HepG2 (cell line): ENCODE data around the gene MTMR4. TPM values are rescaled to one million over a fixed set of nuclear protein-coding genes. Genes with fewer than 3 reads are reported as not detected.

Source experiments
- CBX2 ChIP-seq, 2 experiments: fragments of 200-600 bp in 1 of 2; sonication (generic); formaldehyde crosslinking in 1 of 2; IDR thresholded peaks; 2 replicates each; pipeline versions ENCODE4 v1.7.0 to v1.8.1; 2018 to 2022; ENCODE audit warnings: low read depth in 2 of 2, low read length in 1 of 2, mild to moderate bottlenecking in 1 of 2, missing genetic modification reagents in 1 of 2
- GABPB1 ChIP-seq: IDR thresholded peaks from 2 replicates; pipeline ENCODE4 v1.6.1; 2016; ENCODE audit warnings: mild to moderate bottlenecking, missing genetic modification reagents, moderate library complexity, missing compliant biosample characterization
- IKZF1 ChIP-seq: fragments of 450-650 bp; IDR thresholded peaks from 2 replicates; pipeline ENCODE4 v1.7.1; 2016
- MED8 ChIP-seq: sonication (generic); formaldehyde crosslinking; IDR thresholded peaks from 2 replicates; pipeline ENCODE4 v1.8.1; 2023; ENCODE audit warnings: mild to moderate bottlenecking, missing genetic modification reagents; ENCODE audit not compliant: insufficient replicate concordance
- MTF1 ChIP-seq: sonication (generic); formaldehyde crosslinking; IDR thresholded peaks from 2 replicates; pipeline ENCODE4 v1.5.0; 2020; ENCODE audit warnings: missing genetic modification reagents
- RNF2 ChIP-seq: fragments of 450-650 bp; conservative IDR thresholded peaks from 2 replicates; pipeline ENCODE4 v1.6.1; 2016; ENCODE audit warnings: low read depth
- SNAI1 ChIP-seq: sonication (generic); formaldehyde crosslinking; IDR thresholded peaks from 2 replicates; pipeline ENCODE4 v1.5.0; 2020; ENCODE audit warnings: mild to moderate bottlenecking, missing genetic modification reagents, borderline replicate concordance
- SNAPC2 ChIP-seq: sonication (generic); formaldehyde crosslinking; IDR thresholded peaks from 2 replicates; pipeline ENCODE4 v1.8.1; 2022; ENCODE audit warnings: mild to moderate bottlenecking, missing genetic modification reagents
- ZNF335 ChIP-seq: sonication (generic); formaldehyde crosslinking; IDR thresholded peaks from 2 replicates; pipeline ENCODE4 v1.4.0; 2020; ENCODE audit warnings: missing genetic modification reagents
- ZNF672 ChIP-seq: sonication (generic); formaldehyde crosslinking; IDR thresholded peaks from 2 replicates; pipeline ENCODE4 v1.8.1; 2022; ENCODE audit warnings: missing genetic modification reagents
- ZNF839 ChIP-seq: sonication (generic); formaldehyde crosslinking; IDR thresholded peaks from 2 replicates; pipeline ENCODE4 v1.4.0; 2020; ENCODE audit warnings: missing genetic modification reagents, mild to moderate bottlenecking, borderline replicate concordance
- polyA plus RNA-seq, 8 experiments: library from polyadenylated mRNA; depleted of rRNA in 3 of 8; stranded (reverse) in 7 of 8; unstranded in 1 of 8; fragments of >200 nt; fragmentation: Illumina TruSeq in 4 of 8; extraction: Trizol in 4 of 8; gene quantifications; 2 replicates each; pipeline versions ENCODE4 v1.2.1 to v1.2.3, GENCODE V29; 2011 to 2016; ENCODE audit warnings: low read depth in 4 of 8, missing spikeins in 1 of 8, mixed read lengths in 1 of 8; ENCODE audit not compliant: insufficient read depth in 1 of 8
- total RNA-seq, 5 experiments: library from RNA; depleted of rRNA; stranded (reverse); fragments of >200 nt; fragmentation: Illumina TruSeq; extraction: Trizol; gene quantifications; 2 replicates each; pipeline ENCODE4 v1.2.3, GENCODE V29; 2016; ENCODE audit warnings: low read depth in 1 of 5
- TF ChIP-seq, protein P1 (sequence below): IDR thresholded peaks from 2 replicates; pipeline ENCODE4 v1.6.1; 2016; ENCODE audit warnings: missing compliant biosample characterization, missing genetic modification reagents, borderline replicate concordance
- TF ChIP-seq, protein P2 (sequence below): sonication (generic); formaldehyde crosslinking; IDR thresholded peaks from 2 replicates; pipeline ENCODE4 v1.4.0; 2020; ENCODE audit warnings: missing genetic modification reagents
- TF ChIP-seq, protein P3 (sequence below): sonication (generic); formaldehyde crosslinking; IDR thresholded peaks from 2 replicates; pipeline ENCODE4 v1.4.0; 2020; ENCODE audit warnings: mild to moderate bottlenecking, low read depth, missing genetic modification reagents
- TF ChIP-seq, protein P4 (sequence below): sonication (generic); formaldehyde crosslinking; IDR thresholded peaks from 2 replicates; pipeline ENCODE4 v1.4.0; 2020; ENCODE audit warnings: missing genetic modification reagents, borderline replicate concordance
- TF ChIP-seq, protein P5 (sequence below): sonication (generic); formaldehyde crosslinking; IDR thresholded peaks from 2 replicates; pipeline ENCODE4 v1.9.0; 2022; ENCODE audit warnings: low read depth, missing genetic modification reagents
- TF ChIP-seq, protein P6 (sequence below): sonication (generic); formaldehyde crosslinking; IDR thresholded peaks from 2 replicates; pipeline ENCODE4 v1.8.0; 2022; ENCODE audit warnings: missing genetic modification reagents, mild to moderate bottlenecking, inconsistent platforms, borderline replicate concordance

The MTMR4 gene
- total and polyA plus RNA-seq, 2 of the 13 experiments (the other 11 are each of a cell fraction or from before 2014, with no cell fraction given) = 62.5 to 65.1 TPM

DNA sequence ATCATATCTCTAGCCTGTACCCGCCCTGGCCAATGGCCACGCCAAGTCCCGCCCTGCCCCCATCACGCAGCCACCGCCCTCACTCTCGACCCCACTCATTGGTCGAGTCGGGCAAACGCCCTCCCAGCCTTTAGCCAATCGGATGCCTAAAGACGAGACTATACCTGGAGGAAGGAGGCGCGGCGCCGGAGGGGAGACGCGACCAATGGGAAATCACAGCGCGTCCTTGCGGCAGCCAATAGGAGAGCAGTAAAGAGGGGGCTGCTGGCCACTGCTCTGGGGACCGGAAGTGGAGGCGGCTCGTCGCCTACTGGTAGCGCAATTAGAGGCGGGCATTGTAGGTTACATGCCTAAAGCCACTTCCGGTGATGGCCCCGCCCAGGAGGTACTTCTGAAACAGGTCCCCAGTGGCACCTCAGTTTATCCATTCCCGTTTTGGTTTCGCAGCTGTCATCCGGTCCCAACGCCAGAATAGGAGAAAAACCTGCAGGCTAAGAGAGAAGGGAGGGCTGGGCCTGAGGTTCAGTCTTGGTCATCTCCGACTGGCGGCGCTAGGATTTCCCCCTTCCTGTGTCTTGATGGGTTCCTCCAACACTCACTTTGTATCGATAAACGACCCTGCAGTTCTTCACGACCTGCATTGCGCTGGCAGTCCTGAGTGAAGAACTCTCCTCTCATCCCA, 3.6 kb upstream of the MTMR4 start (continued):
- TF ChIP-seq, protein P1, sequence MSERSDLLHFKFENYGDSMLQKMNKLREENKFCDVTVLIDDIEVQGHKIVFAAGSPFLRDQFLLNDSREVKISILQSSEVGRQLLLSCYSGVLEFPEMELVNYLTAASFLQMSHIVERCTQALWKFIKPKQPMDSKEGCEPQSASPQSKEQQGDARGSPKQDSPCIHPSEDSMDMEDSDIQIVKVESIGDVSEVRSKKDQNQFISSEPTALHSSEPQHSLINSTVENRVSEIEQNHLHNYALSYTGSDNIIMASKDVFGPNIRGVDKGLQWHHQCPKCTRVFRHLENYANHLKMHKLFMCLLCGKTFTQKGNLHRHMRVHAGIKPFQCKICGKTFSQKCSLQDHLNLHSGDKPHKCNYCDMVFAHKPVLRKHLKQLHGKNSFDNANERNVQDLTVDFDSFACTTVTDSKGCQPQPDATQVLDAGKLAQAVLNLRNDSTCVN (CRISPR knock-in tag) = 0 out of 2 replicates have a peak, but pooled peaks have one; percentile 18
- TF ChIP-seq ZNF335 (CRISPR knock-in tag) (peak; percentile 66; the same call in 1 of the 2 replicates), SNAPC2 (CRISPR knock-in tag) (no peak; the same call in 1 of the 2 replicates), MTF1 (no peak), GABPB1 (CRISPR knock-in tag) (peak; percentile 96), ZNF672 (CRISPR knock-in tag) (no peak), SNAI1 (CRISPR knock-in tag) (no peak), IKZF1 (no peak), RNF2 (peak; percentile 57; the same call in 1 of the 2 replicates), MED8 (CRISPR knock-in tag) (no peak), CBX2 (IDR thresholded peaks at IDR 0.05; ENCODE audit: low read depth, low read length) (no peak), CBX2 (CRISPR knock-in tag; IDR thresholded peaks at IDR 0.05; ENCODE audit: low read depth) (no peak; the same call in 1 of the 2 replicates), ZNF839 (peak; percentile 80; the same call in 1 of the 2 replicates)
- TF ChIP-seq, protein P2, sequence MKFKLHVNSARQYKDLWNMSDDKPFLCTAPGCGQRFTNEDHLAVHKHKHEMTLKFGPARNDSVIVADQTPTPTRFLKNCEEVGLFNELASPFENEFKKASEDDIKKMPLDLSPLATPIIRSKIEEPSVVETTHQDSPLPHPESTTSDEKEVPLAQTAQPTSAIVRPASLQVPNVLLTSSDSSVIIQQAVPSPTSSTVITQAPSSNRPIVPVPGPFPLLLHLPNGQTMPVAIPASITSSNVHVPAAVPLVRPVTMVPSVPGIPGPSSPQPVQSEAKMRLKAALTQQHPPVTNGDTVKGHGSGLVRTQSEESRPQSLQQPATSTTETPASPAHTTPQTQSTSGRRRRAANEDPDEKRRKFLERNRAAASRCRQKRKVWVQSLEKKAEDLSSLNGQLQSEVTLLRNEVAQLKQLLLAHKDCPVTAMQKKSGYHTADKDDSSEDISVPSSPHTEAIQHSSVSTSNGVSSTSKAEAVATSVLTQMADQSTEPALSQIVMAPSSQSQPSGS (CRISPR knock-in tag) = peak; percentile 20; the same call in 1 of the 2 replicates
- TF ChIP-seq, protein P3, sequence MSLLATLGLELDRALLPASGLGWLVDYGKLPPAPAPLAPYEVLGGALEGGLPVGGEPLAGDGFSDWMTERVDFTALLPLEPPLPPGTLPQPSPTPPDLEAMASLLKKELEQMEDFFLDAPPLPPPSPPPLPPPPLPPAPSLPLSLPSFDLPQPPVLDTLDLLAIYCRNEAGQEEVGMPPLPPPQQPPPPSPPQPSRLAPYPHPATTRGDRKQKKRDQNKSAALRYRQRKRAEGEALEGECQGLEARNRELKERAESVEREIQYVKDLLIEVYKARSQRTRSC (CRISPR knock-in tag) = 0 out of 2 replicates have a peak, but pooled peaks have one; percentile 17
- TF ChIP-seq, protein P4, sequence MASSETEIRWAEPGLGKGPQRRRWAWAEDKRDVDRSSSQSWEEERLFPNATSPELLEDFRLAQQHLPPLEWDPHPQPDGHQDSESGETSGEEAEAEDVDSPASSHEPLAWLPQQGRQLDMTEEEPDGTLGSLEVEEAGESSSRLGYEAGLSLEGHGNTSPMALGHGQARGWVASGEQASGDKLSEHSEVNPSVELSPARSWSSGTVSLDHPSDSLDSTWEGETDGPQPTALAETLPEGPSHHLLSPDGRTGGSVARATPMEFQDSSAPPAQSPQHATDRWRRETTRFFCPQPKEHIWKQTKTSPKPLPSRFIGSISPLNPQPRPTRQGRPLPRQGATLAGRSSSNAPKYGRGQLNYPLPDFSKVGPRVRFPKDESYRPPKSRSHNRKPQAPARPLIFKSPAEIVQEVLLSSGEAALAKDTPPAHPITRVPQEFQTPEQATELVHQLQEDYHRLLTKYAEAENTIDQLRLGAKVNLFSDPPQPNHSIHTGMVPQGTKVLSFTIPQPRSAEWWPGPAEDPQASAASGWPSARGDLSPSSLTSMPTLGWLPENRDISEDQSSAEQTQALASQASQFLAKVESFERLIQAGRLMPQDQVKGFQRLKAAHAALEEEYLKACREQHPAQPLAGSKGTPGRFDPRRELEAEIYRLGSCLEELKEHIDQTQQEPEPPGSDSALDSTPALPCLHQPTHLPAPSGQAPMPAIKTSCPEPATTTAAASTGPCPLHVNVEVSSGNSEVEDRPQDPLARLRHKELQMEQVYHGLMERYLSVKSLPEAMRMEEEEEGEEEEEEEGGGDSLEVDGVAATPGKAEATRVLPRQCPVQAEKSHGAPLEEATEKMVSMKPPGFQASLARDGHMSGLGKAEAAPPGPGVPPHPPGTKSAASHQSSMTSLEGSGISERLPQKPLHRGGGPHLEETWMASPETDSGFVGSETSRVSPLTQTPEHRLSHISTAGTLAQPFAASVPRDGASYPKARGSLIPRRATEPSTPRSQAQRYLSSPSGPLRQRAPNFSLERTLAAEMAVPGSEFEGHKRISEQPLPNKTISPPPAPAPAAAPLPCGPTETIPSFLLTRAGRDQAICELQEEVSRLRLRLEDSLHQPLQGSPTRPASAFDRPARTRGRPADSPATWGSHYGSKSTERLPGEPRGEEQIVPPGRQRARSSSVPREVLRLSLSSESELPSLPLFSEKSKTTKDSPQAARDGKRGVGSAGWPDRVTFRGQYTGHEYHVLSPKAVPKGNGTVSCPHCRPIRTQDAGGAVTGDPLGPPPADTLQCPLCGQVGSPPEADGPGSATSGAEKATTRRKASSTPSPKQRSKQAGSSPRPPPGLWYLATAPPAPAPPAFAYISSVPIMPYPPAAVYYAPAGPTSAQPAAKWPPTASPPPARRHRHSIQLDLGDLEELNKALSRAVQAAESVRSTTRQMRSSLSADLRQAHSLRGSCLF (CRISPR knock-in tag) = no peak
- TF ChIP-seq, protein P5, sequence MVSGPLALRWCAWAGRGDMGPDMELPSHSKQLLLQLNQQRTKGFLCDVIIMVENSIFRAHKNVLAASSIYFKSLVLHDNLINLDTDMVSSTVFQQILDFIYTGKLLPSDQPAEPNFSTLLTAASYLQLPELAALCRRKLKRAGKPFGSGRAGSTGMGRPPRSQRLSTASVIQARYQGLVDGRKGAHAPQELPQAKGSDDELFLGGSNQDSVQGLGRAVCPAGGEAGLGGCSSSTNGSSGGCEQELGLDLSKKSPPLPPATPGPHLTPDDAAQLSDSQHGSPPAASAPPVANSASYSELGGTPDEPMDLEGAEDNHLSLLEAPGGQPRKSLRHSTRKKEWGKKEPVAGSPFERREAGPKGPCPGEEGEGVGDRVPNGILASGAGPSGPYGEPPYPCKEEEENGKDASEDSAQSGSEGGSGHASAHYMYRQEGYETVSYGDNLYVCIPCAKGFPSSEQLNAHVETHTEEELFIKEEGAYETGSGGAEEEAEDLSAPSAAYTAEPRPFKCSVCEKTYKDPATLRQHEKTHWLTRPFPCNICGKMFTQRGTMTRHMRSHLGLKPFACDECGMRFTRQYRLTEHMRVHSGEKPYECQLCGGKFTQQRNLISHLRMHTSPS (CRISPR knock-in tag) = no peak
- TF ChIP-seq, protein P6, sequence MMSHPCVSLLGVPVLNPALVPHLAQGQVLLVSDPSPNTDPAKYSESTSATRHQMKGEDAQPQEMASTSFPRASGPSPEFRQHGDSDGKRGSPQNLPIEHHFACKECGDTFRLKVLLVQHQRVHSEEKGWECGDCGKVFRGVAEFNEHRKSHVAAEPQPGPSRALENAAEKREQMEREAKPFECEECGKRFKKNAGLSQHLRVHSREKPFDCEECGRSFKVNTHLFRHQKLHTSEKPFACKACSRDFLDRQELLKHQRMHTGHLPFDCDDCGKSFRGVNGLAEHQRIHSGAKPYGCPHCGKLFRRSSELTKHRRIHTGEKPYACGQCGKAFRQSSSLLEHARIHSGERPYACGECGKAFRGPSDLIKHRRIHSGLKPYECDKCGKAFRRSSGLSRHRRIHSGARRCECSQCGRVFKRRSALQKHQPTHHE = no peak
